Mesothelial cell of epicardium (in vitro differentiated cells): ENCODE results near the gene AUTS2. TPM values are rescaled to one million over a fixed set of nuclear protein-coding genes. Genes with fewer than 3 reads are reported as not detected.
A peak's percentile ranks its signal among the peaks of the same experiment; 100 is the strongest.

Source experiments
- DNase-seq, 2 experiments: peaks; one replicate each; pipeline ENCODE4 v3.0.0; 2021; ENCODE audit warnings: low spot score in 2 of 2; ENCODE audit not compliant: unreplicated experiment in 2 of 2
- H3K27ac Mint-ChIP-seq: 2 replicates; pipeline ENCODE4 v1.8.0; 2021; ENCODE audit warnings: mixed read lengths
- H3K27me3 Mint-ChIP-seq: 2 replicates; pipeline ENCODE4 v1.8.0; 2021; ENCODE audit warnings: low read depth, mixed read lengths
- H3K36me3 Mint-ChIP-seq: 2 replicates; pipeline ENCODE4 v1.8.0; 2021; ENCODE audit warnings: mixed read lengths
- H3K4me1 Mint-ChIP-seq: 2 replicates; pipeline ENCODE4 v1.8.0; 2021; ENCODE audit warnings: mixed read lengths
- H3K4me3 Mint-ChIP-seq: 2 replicates; pipeline ENCODE4 v1.8.0; 2021; ENCODE audit warnings: mild to moderate bottlenecking, moderate library complexity, mixed read lengths
- H3K9me3 Mint-ChIP-seq: 2 replicates; pipeline ENCODE4 v1.8.0; 2021; ENCODE audit warnings: mixed read lengths
- CTCF ChIP-seq: fragments of 200-600 bp; sonication (generic); IDR thresholded peaks from one replicate; pipeline ENCODE4 v1.5.0; 2021; ENCODE audit warnings: antibody characterized with exemption; ENCODE audit not compliant: unreplicated experiment
- total RNA-seq: library from RNA; stranded (reverse); gene quantifications from 3 replicates; pipeline ENCODE4 v1.2.1, GENCODE V29; 2021

The AUTS2 gene
- total RNA-seq, 1 donor from 2014 or later: 135 TPM

DNA sequence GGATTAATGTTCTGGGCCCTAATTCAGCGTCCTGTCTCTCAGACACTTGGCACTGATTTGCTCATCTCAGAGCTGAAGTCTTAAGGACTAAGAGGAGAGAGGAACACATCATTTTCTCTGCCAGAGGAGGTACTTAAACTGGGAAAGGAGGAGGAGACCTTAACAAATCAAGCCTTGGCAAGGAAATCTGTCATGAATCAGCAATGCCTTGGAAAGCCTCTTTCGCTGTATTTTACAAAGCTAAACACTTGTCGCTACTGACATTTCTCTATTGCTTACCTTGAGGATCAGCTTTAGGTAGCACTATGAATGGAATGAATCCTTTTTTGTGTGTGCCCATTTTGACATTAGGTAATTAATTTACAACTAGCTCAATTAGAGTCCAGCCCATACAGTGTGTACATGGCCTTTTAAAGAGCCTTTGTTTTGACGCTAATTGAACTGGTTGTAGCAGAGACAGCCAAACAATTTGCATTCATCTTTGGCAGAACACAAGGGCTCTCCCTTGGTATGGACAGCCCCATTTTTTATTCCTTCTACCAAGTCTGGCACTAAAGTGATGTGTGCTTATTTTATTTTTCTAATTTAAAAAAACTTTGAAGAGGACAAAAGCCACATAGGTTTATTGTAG, 37.4 kb downstream of the AUTS2 start:
- H3K36me3 Mint-ChIP-seq: no peaks in the 10 kb centered on the region
- no peak for TF ChIP-seq CTCF

DNA sequence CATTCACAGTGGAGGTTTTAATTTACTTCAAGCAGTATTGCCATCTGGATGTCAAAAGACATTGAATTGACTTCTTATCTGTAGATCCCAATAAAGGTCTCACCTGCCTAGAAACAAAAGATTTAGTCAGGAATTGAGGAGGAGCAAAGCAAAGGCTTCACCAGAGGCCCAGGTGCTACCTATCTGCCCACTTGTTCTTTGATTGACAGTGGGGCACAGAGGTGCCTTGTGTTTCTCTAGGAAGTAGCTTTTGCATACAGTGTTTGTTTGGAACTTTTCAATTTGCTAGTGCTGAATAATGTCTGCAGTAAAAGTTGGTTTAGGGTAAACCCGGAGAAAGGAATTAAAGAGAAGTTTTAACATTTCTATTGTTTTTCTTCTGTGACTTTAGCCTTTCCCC, 40.4 kb downstream of the AUTS2 start:
- no peak for TF ChIP-seq CTCF
- Mint-ChIP-seq H3K27me3 (no peaks in the 10 kb centered on the region), H3K9me3 (no peaks in the 10 kb centered on the region), H3K27ac (no peak overlapping the region), H3K4me3 (no peak overlapping the region), H3K4me1 (peaks cover 26% of the 10 kb centered on the region), H3K36me3 (no peaks in the 10 kb centered on the region)
- no peak for DNase-seq

More for the DNA sequence above, 37.4 kb downstream of the AUTS2 start:
- Mint-ChIP-seq H3K27me3 (no peaks in the 10 kb centered on the region), H3K4me1 (peaks cover 39% of the 10 kb centered on the region), H3K9me3 (no peaks in the 10 kb centered on the region), H3K27ac (peak overlapping the region; percentile 37), H3K4me3 (no peak overlapping the region)
- no peak for DNase-seq

DNA sequence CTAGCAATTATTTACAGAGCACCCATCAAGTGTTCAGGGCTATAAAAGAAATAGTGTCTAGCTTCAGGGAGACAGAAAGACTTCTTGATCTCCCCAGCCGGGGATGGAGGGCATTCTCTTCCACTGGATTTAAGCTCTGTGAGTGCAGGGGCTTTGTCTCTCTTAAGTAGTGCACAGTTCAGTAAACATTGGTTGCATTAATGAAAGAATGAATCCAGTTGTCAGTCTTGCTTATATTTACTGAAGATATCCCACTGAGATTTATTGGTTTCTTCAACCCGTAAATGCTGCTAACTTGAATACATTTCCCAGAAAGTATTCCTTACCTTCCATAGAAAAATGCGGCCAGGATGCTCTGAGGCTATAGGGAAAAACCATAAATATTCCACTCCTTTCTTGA, 41.9 kb downstream of the AUTS2 start:
- Mint-ChIP-seq H3K9me3 (no peaks in the 10 kb centered on the region), H3K27me3 (no peaks in the 10 kb centered on the region), H3K36me3 (no peaks in the 10 kb centered on the region), H3K27ac (no peak overlapping the region), H3K4me3 (no peak overlapping the region), H3K4me1 (peaks cover 25% of the 10 kb centered on the region)
- TF ChIP-seq CTCF: no peak
- no peak for DNase-seq

DNA sequence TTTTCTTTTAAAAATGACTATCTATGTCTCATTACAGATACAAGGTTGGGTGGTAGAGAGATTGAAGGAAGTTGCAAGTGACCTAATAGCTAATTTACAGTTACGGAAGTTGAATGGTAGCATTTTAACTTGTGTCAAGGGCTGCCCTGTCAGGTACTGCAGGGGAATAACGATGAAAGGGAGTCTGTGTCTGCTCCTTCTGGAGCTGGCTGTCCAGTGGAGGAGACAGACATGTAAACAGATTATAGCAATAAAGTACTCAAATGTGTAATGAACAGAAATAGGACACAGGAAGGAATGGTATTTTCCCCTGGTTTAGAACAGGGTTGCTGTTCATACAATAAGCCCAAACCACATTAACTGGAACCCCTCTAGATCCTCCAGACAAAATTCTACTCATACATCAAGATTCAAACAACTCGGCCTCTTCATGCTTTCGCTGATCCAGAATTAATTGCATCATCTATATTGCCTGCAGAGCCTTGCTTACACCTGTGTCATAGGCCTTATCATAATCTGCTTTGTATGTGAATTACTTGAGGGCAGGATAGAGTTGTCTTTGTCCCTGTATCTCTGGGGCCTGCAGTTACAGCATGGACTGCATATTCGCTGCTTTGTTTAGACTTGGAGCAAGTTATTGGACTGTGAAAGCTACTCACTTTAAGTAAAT, 42.8 kb downstream of the AUTS2 start:
- Mint-ChIP-seq H3K9me3 (no peaks in the 10 kb centered on the region), H3K27ac (no peak overlapping the region), H3K27me3 (no peaks in the 10 kb centered on the region), H3K36me3 (no peaks in the 10 kb centered on the region), H3K4me1 (peaks cover 20% of the 10 kb centered on the region), H3K4me3 (no peak overlapping the region)
- no peak for DNase-seq
- TF ChIP-seq CTCF: no peak

DNA sequence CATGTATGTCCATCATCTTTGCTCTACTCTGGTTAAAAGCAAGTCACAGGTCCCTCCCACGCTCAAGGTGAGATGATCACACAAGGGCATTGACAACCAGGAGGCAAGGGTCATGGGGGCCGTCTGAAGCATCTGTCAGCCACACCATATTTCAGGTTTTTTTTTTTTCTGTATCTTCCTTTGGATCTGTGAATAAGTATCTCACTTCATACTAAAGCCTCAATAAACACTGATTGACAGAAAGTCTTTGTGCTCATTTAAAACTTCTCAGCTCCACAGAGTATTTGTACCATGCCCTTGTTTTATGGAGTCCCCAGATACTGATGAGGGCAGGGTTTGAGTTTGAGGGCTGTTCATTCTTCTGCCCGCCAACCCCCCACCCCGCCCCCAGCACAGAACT, 45.0 kb downstream of the AUTS2 start:
- H3K9me3 Mint-ChIP-seq: no peaks in the 10 kb centered on the region
- H3K36me3 Mint-ChIP-seq: no peaks in the 10 kb centered on the region
- no peaks in the 10 kb centered on the region for H3K27me3 Mint-ChIP-seq
- peaks cover 31% of the 10 kb centered on the region for H3K4me1 Mint-ChIP-seq
- TF ChIP-seq CTCF: no peak
- H3K4me3 Mint-ChIP-seq: no peak overlapping the region
- H3K27ac Mint-ChIP-seq: no peak overlapping the region
- DNase-seq: no peak
